Endometrium (tissue), 2 donors: Measurements from ENCODE around the gene UHMK1.
"Not testable (repeated sequence)": the region's sequence is repeated elsewhere in the genome, so short reads cannot be mapped to it uniquely, and the experiment has no call there.

Experiments used
- FAIRE-seq: peaks from 2 replicates; lab custom pipeline; 2012; peaks lifted over from hg19 to GRCh38; lab: Jason Lieb, UNC
- donor health status: control.
- donor health status: control.

The UHMK1 gene

GRCh38 chr1:162566870-162567269, 69.3 kb downstream of the UHMK1 start:
- no peak for FAIRE-seq

GRCh38 chr1:162568802-162569201, 71.2 kb downstream of the UHMK1 start:
- FAIRE-seq: no peak

GRCh38 chr1:162570718-162571117, 73.1 kb downstream of the UHMK1 start:
- no peak for FAIRE-seq

- not testable (repeated sequence) for FAIRE-seq
Observed at GRCh38 chr1:162571121-162571520, 73.5 kb downstream of the UHMK1 start.

GRCh38 chr1:162571696-162572095, 74.1 kb downstream of the UHMK1 start:
- no peak for FAIRE-seq

GRCh38 chr1:162573136-162573535, 75.5 kb downstream of the UHMK1 start:
- no peak for FAIRE-seq

- FAIRE-seq: no peak
Observed at GRCh38 chr1:162578071-162578700, 80.6 kb downstream of the UHMK1 start.

GRCh38 chr1:162578936-162579335, 81.3 kb downstream of the UHMK1 start:
- FAIRE-seq: no peak
